Fibroblast of lung (primary cell): Measurements from ENCODE around the gene RPH3AL. TPM values are rescaled to one million over a fixed set of nuclear protein-coding genes. Genes with fewer than 3 reads are reported as not detected.

Source experiments
- DNase-seq, 2 donors: peaks; one replicate each; pipeline versions ENCODE4 v3.0.0 to v3.0.0-alpha.2; 2010; ENCODE audit warnings: low read depth in 2 of 2
- H2AFZ ChIP-seq: 2 replicates; pipeline ENCODE4 v1.5.1; 2012; ENCODE audit warnings: low read length, control low read depth, inconsistent platforms
- H3K27ac ChIP-seq: 2 replicates; pipeline ENCODE4 v1.5.1; 2011; ENCODE audit warnings: low read length, control low read depth; ENCODE audit not compliant: insufficient read depth
- H3K27me3 ChIP-seq: 2 replicates; pipeline ENCODE4 v1.5.1; 2011; ENCODE audit warnings: mild to moderate bottlenecking, low read length; ENCODE audit not compliant: control insufficient read depth, insufficient read depth
- H3K36me3 ChIP-seq: 2 replicates; pipeline ENCODE4 v1.5.1; 2011; ENCODE audit warnings: low read length; ENCODE audit not compliant: control insufficient read depth, insufficient read depth
- H3K4me1 ChIP-seq: 2 replicates; pipeline ENCODE4 v1.5.1; 2011; ENCODE audit warnings: low read length; ENCODE audit not compliant: control insufficient read depth, insufficient read depth; ENCODE audit errors: extremely low read depth
- H3K4me2 ChIP-seq: 2 replicates; pipeline ENCODE4 v1.5.1; 2011; ENCODE audit warnings: low read length, control low read depth; ENCODE audit not compliant: insufficient read depth; ENCODE audit errors: extremely low read depth
- H3K4me3 ChIP-seq, 4 experiments: fragments of 200-600 bp in 1 of 4; sonication (generic) in 1 of 4; replicated peaks in 1 of 4; 2 replicates each; pipeline ENCODE4 v1.5.1; 2011 to 2016; ENCODE audit warnings: low read length in 4 of 4, low read depth in 3 of 4, mild to moderate bottlenecking in 3 of 4, control low read depth in 2 of 4, inconsistent platforms in 1 of 4, mixed read lengths in 1 of 4; ENCODE audit not compliant: insufficient read depth in 1 of 4; ENCODE audit errors: control extremely low read depth in 1 of 4
- H3K79me2 ChIP-seq: 2 replicates; pipeline ENCODE4 v1.5.1; 2012; ENCODE audit warnings: mild to moderate bottlenecking, low read length, inconsistent platforms; ENCODE audit not compliant: control insufficient read depth, insufficient read depth
- H3K9ac ChIP-seq: 2 replicates; pipeline ENCODE4 v1.5.1; 2011; ENCODE audit warnings: mild to moderate bottlenecking, low read length, control low read depth; ENCODE audit not compliant: insufficient read depth
- H3K9me3 ChIP-seq: 2 replicates; pipeline ENCODE4 v1.5.1; 2012; ENCODE audit warnings: low read depth, low read length; ENCODE audit not compliant: control insufficient read depth, insufficient read depth
- H4K20me1 ChIP-seq: 2 replicates; pipeline ENCODE4 v1.5.1; 2011; ENCODE audit warnings: low read length; ENCODE audit not compliant: control insufficient read depth, insufficient read depth; ENCODE audit errors: extremely low read depth
- EZH2 ChIP-seq: IDR thresholded peaks from 2 replicates; pipeline ENCODE4 v1.5.1; 2012; ENCODE audit warnings: low read length, control low read depth, mild to moderate bottlenecking; ENCODE audit errors: missing control alignments
- polyA plus RNA-seq, 2 donors: library from polyadenylated mRNA; depleted of rRNA in 1 of 2; stranded (reverse) in 1 of 2; unstranded in 1 of 2; fragments of >200 nt; gene quantifications; 2 replicates each; pipeline ENCODE4 v1.2.1, GENCODE V29; 2011 to 2012; ENCODE audit warnings: missing spikeins in 1 of 2
- total RNA-seq: library from RNA; depleted of rRNA; stranded (reverse); fragments of >200 nt; gene quantifications from 2 replicates; pipeline ENCODE4 v1.2.1, GENCODE V29; 2014
- TF ChIP-seq, protein P1 (sequence below), 2 donors: IDR thresholded peaks in 1 of 2; conservative IDR thresholded peaks in 1 of 2; 1 replicate in 1 of 2; 2 replicates in 1 of 2; pipeline ENCODE4 v1.5.1; 2011 to 2012; ENCODE audit warnings: low read length in 2 of 2, control low read depth in 1 of 2, inconsistent platforms in 1 of 2, low read depth in 1 of 2, mild to moderate bottlenecking in 1 of 2

Gene RPH3AL
- total and polyA plus RNA-seq, 2 donors (not counting 1 experiment from before 2014, with no cell fraction given): 0.49 to 3.0 TPM

DNA sequence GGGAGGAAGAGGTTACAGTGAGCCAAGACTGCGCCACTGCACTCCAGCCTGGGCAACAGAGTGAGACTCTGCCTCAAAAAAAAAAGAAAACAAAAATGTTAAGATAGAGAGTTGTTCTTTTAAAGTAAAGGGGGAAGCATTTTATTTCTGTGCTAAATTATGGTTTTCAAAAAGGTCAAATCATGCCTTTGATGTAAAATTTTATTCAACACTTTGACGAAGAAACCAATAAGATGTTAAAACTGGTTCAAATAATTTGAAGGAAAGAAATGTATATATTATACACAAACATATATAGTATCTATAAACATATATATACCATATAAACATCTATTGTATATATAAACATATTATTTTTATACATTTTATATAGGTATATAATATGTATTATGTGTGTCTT lies 43.4 kb upstream of the RPH3AL start:
- no peaks in the 10 kb centered on the region for H4K20me1 ChIP-seq
- no peak overlapping the region for H3K4me3 ChIP-seq
- H3K4me1 ChIP-seq: no peaks in the 10 kb centered on the region
- no peak for DNase-seq
- H3K79me2 ChIP-seq: no peaks in the 10 kb centered on the region
- no peaks in the 10 kb centered on the region for H3K27me3 ChIP-seq
- TF ChIP-seq EZH2: no peak
- TF ChIP-seq, protein P1, sequence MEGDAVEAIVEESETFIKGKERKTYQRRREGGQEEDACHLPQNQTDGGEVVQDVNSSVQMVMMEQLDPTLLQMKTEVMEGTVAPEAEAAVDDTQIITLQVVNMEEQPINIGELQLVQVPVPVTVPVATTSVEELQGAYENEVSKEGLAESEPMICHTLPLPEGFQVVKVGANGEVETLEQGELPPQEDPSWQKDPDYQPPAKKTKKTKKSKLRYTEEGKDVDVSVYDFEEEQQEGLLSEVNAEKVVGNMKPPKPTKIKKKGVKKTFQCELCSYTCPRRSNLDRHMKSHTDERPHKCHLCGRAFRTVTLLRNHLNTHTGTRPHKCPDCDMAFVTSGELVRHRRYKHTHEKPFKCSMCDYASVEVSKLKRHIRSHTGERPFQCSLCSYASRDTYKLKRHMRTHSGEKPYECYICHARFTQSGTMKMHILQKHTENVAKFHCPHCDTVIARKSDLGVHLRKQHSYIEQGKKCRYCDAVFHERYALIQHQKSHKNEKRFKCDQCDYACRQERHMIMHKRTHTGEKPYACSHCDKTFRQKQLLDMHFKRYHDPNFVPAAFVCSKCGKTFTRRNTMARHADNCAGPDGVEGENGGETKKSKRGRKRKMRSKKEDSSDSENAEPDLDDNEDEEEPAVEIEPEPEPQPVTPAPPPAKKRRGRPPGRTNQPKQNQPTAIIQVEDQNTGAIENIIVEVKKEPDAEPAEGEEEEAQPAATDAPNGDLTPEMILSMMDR (conservative IDR thresholded peaks at IDR 0.05 in 1 of 2, IDR thresholded peaks at IDR 0.05 in 1 of 2; ENCODE audit: low read depth in 1 of 2, low read length in 2 of 2): no peak
- no peaks in the 10 kb centered on the region for H3K9me3 ChIP-seq
- no peak overlapping the region for H2AFZ ChIP-seq
- H3K36me3 ChIP-seq: no peaks in the 10 kb centered on the region
- no peak overlapping the region for H3K9ac ChIP-seq
- H3K4me2 ChIP-seq: no peak overlapping the region
- no peak overlapping the region for H3K27ac ChIP-seq

DNA sequence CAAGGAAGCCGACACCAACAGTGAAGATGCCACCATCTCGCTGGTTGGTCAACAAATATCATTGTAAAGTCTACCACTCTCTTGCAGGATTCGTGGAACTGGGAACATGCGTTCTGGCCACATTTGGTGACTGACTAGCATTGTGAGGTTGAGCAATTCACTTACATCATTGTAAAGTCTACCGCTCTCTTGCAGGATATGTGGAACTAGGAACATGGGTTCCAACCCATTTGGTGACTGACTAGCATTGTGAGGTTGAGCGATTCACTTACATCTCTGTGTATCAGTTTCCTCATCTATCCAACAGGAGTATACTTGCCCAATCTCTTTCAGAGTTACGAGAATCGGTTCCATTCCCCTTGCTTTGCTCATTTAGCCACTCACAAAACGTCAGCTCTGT lies 42.6 kb upstream of the RPH3AL start:
- no peaks in the 10 kb centered on the region for H3K36me3 ChIP-seq

DNA sequence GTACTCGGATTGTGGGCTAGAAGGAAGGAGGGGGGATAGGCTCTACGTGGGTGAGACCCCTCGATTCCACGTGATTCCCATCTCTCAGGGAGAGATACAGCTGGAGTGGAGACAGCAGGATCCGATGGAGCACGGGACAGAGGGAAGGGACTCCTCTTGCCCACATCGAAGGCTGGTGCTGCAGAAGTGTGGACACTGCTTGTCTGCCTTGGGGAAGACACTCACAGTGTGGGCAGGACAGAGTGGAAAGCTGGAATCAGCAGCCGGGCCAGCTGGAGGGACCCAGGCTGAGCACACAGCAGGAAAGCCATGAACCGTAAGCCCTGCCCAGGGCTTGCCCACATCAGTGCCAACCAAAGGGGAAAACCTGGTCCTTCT lies 42.1 kb upstream of the RPH3AL start:
- Histone ChIP-seq H3K4me3 (no peak overlapping the region), H3K9ac (no peak overlapping the region), H3K36me3 (no peaks in the 10 kb centered on the region), H3K27me3 (no peaks in the 10 kb centered on the region), H3K4me1 (no peaks in the 10 kb centered on the region), H4K20me1 (no peaks in the 10 kb centered on the region), H3K27ac (no peak overlapping the region), H3K9me3 (no peaks in the 10 kb centered on the region), H3K4me2 (no peak overlapping the region), H3K79me2 (no peaks in the 10 kb centered on the region), H2AFZ (no peak overlapping the region)
- TF ChIP-seq EZH2: no peak
- TF ChIP-seq, protein P1 (conservative IDR thresholded peaks at IDR 0.05 in 1 of 2, IDR thresholded peaks at IDR 0.05 in 1 of 2; ENCODE audit: low read depth in 1 of 2, low read length in 2 of 2): no peak
- DNase-seq: no peak

More for the DNA sequence above, 42.6 kb upstream of the RPH3AL start:
- Histone ChIP-seq H3K27me3 (no peaks in the 10 kb centered on the region), H4K20me1 (no peaks in the 10 kb centered on the region), H2AFZ (no peak overlapping the region), H3K27ac (no peak overlapping the region), H3K9ac (no peak overlapping the region), H3K4me2 (no peak overlapping the region), H3K79me2 (no peaks in the 10 kb centered on the region), H3K9me3 (no peaks in the 10 kb centered on the region), H3K4me3 (no peak overlapping the region), H3K4me1 (no peaks in the 10 kb centered on the region)
- TF ChIP-seq, protein P1 (conservative IDR thresholded peaks at IDR 0.05 in 1 of 2, IDR thresholded peaks at IDR 0.05 in 1 of 2; ENCODE audit: low read depth in 1 of 2, low read length in 2 of 2): no peak
- no peak for TF ChIP-seq EZH2
- DNase-seq: no peak
